DMS79 (cell line): Measurements from ENCODE around the gene PARD6G.
"Not testable (repeated sequence)": the region's sequence is repeated elsewhere in the genome, so short reads cannot be mapped to it uniquely, and the experiment has no call there.

Source experiments
- DNase-seq: peaks from one replicate; lab custom pipeline; 2025; lab: John Stamatoyannopoulos, UW

The PARD6G gene

DNA sequence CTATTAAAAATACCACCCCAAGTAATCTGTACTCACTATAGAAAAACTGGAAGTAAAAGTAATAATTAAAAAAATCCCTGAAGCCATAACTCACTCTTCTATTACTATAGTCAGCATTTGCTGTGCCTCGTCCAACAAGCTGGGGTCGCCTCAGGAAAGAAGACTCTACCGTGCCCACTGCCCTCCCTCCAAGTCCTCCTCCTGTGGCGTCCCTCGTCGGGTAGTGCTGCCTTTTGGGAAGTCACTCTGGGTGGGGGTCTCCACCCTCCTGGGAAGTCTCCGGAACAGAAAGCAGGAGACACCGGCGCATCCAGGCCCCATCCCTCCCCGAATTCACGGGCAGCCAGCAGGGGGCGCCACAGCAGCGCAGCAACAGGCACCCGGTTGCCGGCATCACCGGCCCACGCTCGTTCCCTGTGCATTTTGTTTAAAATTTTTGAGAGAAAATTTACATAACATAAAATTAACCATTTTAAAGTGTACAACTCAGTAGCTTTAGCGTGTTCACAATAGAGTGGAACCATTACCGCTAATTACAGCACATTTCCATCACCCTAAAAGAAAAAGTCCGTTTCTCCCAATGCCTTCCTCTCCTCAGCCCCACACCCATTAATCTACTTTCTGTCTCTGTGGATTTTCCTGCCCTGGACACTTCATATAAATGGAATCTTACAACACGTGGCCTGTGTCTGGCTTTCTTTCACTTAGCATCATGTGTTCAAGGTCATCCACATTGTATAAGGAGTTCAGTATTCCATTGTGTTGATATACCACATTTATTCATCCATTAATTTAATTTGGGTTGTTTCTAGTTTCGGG is 76.1 kb downstream of the PARD6G start:
- no peak for DNase-seq

DNA sequence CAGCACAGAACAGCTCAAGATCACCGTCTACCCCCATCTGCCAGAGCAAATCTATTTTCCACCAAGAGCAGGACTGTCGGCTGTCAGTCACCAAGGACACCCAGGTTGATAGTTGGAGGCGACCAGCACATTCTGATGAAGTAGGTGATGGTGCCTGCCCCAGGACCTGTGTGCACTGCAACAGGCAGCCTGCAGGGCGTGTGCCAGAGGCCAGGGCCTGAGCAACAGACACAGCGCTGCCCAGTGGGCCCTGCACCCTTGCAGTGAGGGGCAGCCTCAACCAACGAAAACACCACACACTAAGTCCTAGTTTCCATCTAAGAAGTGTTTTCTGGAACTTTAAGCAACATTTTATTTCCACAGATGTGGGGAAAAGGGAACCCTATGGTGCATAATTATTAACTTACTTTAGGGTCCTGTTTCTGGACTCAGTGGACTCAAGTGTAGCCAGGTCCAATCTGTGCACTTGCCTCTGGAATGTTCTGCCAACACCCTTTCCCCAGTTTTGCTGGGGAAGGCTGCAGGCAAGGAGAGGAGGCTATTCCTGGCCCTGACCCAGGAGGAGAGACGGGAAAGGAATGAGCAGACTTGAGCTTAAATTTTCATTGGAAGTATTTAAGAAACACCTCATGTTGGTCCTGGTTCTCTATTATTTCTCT is 76.8 kb downstream of the PARD6G start:
- DNase-seq = no peak

DNA sequence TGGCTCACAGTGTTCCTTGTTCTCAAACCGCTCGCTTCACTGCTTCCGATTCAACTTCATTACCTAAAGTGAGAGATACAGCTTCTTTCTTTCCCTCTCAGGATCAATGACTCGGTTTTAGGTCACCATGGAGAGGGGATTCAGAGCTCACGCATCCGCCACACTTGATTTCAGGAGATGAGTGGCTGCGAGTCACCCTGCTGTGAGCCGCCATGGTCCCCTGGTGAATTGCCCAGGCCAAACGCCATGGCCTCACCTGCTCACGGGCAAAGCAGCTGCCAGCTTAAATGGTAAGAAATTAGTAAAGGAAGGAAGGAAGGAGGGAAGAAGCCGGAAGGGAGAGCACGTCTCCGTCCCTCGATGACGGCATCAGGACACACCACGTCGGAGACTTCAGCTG is 77.7 kb downstream of the PARD6G start:
- DNase-seq = peak; percentile 32

DNA sequence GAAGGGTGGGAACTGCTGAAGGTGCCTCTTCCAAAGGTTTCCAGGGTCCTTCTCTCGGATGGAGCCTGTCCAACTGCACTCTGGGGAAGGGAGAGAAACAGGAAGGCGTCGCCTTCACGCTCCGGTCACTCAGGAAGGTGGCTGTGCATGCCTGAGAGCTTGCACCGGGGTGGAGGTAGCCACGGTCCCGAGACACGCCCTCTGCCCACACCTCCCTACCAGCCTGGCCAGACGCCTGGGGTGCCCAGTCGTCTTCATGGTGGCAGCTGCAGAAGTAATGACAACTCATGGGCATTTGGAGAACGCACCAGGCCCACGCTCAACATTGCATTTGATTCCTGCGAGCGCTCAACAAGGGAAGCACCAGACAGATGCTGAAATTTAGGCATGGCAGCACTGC is 78.3 kb downstream of the PARD6G start:
- no peak for DNase-seq

DNA sequence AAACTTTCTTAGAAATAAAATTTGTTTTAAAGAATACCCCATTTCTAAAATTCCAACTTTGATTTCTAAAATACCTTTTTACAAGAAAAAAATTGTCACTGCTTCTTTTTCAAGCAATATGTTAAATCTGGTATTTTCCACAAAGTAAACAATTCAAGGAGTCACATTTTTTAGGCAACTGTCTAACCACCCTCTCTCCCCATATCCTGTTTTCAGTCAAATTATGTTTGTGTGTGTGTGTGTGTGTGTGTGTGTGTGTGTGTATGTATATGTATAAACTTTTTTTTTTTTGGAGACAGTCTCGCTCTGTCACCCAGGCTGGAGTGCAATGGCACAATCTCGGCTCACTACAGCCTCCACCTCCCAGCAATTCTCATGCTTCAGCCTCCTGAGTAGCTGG is 79.0 kb downstream of the PARD6G start:
- DNase-seq = no peak

DNA sequence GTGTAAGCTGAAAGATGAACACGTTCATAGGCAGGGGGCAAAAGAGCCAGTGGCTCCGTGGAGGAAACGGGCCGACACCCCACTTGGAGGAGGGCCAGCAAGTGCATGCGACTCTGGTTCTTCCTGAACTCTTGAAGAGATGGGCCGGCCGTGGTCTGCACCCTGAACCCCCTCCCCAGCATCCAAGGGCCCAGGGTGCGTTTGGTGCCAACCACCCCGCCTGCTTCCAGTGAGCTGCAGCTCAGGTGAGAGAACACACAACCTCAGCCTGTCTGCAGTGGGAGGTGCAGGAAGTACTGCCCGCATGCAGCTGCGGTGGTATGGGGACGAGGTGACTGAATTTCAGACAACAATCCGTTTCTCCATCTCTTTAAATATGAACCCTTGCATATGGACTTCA is 79.4 kb downstream of the PARD6G start:
- no peak for DNase-seq

DNA sequence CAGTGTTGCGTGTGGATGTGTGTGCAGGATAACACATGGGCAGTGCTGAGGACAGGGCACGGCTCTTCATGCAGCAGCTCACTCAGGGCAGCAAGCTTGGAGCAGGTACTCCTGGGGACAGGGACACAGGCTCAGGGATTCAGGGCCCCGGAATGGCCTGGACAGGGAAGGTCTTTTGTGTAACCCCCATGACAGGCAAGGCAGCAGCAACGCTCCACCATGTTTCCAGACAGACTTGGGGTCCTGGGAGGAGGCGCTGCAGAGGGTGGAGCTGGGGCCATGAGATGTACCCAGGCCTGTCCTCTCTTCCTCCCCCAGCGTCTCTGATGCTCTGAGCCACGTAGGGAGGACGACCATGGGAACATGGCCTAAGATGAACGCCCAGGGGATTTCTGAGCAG is 80.0 kb downstream of the PARD6G start:
- no peak for DNase-seq

DNA sequence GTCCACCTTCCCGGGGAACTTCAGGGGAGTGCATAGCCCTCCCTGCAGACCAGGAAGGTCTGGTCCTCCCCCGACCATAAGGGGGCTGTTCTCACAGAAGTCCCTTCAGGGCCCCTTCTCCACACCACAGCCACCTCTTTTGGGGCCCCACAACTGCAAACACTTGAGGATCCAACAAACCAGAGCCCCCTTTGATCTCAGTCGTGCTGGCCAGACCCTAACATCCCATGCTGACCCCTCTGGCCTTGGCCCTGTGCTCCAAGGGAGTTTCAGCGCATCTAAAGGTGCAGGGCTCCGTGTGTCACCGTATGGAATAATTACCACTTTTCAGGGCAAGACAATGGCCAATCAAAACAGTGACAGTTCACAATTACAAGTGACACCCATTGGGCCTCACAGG is 80.6 kb downstream of the PARD6G start:
- no peak for DNase-seq

DNA sequence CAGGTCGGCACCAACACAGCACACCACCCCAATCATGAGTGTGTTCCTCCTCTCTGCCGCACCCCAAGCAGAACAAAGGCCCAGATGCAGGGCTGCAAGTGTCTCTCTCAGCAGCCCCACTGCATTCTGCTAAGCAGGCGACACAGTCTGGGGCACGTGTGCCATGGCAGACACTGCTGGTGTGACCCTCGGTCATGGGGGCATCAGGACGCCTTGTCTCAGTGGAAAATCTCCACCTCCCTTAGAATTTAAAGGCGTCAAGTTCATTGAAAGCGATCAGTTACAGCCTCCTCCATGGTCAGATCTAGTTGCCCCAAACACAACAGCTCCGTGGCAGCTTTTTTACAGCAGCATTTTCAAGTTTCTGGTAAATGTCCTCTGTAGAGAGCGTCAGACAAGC is 81.1 kb downstream of the PARD6G start:
- DNase-seq = no peak

DNA sequence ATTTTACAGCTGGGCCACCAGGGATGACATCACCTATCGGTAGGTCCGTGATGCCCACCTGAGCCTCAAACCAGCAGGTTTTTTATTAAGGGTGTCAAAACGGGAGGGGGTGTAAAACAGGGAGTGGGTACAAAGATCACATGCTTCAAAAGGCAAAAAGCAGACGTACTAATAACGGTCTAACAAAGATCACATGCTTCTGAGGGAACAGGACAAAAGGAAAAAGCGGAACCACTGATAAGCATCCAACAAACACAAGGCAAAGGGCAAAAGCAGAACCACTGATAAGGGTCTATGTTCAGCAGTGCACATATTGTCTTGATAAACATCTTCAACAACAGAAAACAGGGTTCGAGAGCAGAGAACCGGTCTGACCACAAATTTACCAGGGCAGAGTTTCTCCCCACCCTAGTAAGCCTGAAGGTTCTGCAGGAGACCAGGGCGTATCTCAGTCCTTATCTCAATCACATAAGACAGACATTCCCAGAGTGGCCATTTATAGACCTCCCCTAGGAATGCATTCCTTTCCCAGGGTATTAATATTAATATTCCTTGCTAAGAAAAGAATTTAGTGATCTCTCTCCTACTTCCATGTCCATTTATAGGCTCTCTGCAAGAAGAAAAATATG is 82.5 kb downstream of the PARD6G start:
- DNase-seq = not testable (repeated sequence)

DNA sequence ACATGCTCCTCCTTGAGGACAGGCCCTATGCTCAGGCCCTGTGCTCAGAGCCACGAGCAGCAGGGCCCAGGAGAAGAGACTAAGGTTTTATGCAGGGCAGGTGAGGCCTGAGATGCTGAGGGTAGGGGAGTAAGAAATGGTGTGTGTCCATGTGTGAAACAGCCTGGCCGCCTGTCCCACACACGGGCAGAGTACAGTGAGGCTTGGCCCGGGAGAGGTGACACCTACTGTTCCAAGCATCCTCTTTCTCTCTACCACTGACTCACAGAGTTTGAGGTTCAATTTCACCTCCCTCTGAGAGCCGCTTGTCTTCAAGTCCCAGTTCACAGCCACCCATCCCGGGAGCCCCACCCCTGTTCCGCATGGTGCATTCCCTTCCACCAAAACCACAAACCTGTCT is 84.1 kb downstream of the PARD6G start:
- DNase-seq = no peak

DNA sequence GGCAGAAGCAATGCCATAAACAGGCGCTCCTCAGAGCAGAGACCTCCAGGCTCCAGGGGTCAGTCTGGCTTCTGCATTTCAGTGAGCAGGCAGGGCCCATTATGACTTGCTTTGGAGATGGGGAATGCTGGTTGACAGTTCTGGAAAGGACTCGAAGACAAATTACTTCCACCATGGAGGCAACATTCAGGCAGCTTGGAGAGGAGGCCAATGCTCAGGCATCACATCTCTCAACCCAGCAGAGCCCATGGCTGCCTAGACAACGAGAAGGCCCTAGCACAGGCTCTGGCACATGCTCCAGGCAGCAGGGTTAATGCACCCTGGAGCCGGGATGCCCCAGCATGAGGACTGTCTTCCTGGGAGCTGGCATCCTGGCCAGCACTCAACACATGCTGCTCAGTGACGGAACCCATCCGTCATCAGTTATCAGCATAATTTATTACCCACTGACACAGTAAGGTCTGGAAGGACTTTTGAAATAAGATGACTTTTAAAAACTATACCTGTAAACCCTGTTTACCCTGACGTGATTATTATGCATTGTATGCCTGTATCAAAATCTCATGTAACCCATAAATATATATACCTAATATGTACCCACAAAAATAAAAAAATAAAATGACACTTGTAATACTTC is 85.4 kb downstream of the PARD6G start:
- no peak for DNase-seq

DNA sequence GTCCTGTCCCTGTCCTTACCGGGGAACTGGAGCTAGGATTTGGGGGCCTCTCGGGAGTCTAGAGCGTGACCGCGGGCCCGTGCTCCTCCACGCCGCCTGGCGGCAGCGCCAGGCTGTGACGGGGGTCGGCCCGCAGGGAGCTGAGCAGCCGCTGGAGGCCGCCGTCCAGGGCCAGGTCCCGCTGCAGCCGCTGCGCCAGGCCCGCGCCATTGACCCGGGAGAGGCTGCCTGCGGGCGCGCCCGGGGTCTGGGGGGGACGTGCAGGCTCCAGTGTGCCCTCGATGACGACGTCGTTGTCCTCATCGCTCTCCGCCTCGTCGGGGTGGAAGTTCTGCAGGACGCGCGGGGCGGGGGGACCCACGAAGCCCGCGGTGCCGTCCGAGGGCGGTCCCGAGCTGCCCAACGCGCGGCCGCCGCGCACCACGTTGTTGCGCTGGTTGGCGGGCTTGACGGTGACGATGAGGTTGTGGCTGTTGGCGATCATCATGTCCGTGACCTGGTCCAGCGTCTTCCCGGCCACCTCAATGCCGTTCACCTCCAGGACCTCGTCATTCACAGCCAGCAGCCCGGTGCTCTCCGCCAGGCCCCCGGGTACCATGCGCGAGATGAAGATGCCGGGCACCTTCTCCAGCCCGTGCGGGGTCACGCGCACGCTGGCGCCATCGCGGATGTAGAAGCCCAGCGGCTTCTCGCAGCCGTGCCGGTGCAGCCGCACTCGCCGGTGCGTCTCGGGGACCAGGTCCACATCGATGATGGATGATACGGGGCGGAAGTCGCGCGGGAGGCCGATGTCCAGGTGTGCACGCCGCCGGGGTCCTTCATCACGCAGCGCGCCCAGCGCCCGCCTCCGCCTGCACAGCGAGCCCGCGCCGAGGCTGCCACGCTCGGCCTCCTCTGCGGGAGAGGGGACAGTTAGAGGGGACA is 87.3 kb downstream of the PARD6G start:
- DNase-seq = no peak

DNA sequence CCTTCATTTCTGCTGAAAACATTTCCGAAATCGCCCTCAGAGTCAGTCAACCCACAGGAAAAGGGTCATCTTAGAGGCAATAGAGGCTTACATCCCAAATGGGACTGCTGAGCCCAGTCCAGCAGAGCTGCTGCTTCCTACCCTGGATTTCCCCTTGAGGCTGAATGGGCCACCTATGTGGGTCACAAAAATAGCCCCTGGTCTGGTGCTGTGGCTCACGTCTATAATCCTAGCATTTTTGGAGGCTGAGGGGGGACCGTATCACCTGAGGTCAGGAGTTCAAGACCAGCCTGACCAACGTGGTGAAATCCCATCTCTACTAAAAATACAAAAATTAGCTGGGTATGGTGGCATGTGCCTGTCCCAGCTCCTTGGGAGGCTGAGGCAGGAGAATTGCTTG is 88.9 kb downstream of the PARD6G start:
- no peak for DNase-seq

DNA sequence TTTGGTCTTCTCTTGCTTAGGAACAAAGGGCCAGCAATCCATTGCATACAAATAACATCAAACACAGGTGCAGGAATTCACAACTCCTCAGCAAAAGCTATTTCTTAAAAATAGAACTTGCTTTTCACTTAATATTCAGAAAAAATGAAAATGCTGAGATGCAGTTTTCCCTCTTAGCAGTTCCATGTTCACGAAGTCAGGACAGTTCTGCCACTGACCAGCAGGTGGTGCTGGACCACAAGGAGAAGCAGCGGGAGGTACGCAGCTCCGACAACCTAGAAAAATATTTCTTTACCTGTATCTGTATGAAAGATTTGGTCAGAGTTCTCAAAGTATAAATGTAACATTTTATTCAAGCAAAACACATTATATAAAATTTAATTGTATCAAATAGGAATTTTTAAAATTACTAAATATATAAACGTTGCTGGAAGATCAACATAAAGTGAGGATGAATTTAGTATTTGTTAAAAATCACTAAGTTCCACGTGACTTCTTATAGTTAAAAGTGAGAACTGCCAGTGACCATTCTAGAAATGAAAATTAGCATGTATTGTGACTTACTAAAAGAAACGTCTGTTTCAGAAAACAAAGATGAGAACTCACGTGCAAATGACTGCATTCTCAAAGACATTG is 89.5 kb downstream of the PARD6G start:
- DNase-seq = peak; percentile 18

DNA sequence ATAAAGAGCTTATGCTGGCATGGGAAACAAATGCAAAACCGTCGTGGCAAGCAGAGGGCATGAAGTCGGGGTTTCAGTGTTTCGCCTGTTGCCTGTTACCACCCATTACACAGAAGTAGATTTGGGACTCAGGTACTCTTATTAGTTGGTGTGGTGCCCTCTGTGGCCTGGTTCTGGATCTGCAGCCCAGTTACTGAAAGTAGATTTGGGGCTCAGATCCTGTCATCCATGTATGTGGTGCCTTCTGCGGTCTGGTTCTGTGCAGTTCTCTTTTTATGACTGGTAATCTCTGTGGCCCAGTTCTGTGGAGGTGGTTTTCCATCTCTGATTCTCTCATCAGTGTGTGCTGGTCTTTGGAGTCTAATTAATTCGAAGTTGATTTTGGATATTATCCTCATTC is 93.0 kb downstream of the PARD6G start:
- no peak for DNase-seq

DNA sequence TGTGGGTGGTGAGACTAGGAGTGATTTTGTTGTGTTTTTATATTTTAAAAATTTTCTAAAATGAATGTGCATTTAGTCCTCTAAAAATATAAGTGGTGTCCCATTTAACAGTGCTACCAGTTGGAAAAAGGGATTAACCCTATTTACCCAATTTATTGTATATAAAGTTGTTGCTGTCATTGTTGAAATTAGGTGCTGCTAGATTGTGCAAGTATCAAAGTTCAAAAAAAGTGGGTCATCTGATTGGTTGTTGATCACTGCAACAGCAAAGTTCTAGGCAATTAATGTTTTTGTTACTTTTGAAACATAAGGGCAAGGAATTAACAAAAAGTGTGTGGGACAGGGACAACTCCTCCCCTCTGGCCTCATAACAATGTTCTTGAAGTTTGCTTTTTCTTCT is 97.6 kb downstream of the PARD6G start:
- DNase-seq = no peak

DNA sequence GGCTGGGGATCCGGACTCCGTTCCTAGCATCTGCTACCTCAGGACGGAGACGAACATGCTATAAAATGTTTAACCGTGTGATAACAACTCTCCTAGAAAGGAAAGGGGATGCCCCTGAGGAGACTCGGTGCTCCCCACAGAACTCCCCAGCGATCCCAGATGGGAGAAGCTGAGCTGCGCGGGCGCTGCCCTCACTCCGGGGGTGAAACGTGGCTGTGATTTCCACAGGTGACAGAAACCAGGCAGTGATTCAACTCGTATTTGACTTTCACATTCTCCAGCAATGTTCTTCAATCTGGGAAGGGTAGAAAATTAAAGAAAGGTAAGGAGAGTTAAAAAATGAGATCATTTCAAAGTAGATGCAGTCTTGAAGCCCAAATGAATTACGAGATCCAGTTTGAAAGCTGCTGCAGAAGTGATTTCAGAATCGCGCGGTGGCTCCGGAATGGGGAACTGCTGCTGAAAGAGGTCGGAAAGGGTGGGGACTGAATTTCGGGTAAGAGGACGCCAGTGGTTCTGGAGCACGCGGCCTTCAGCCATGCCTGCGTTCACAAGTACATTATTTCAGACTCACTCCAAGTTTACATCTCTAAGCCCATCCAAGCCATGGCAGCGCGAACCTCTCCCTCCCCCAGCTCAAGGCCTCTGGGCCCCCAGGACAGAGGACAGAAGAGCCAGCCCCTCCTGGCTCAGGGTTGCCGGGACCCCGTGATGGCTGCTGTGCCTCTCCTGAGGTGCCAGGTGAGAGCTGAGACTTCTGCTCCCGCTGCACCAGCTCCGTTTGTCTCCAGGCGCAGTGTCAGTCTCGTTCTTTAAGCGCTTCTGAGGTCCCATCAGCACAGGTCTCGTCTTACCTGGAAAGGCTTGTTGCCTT is 98.8 kb downstream of the PARD6G start:
- no peak for DNase-seq

DNA sequence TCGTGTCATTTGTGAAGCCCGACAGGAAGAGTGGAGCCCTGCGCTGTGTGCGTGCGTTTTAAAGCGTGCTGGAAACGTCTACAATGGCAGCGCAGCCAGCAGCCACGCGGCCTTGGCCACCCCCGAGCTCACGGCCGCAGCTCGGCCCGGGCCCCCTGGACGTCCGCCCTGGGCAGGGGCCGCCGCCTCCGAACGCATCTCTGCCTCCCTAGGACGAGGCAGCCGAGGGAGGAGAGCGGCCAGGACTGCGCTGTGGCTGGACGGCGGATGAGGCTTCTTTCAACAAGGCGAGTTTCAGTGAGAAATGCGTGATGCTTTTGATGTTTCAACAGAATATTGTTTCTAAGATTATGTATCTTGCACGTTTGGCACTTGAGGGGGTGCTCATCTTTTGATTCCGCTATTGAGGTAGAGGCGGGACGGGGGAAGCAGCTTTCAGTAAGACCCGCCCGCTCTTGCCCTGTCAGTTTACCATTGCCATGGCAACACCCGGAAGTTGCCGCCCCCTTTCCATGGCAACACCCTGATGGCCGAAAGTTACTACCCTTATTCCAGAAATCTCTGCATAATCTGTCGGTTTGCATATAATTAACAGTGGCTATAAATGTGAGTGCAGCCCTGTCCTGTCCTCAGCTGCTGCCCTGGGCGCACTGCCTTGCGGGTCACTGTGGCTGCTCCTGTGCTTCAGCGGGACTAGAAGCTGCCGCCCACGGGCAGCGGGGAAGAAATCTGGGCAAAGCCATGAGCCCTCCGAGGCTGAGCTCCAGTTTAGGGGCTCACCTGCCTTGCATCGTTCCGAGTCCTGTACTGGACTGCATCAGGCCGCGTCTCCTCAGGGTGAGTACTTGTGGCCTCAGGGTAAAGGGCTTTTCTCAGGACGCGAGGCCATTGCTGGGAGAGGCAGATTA is 99.6 kb downstream of the PARD6G start:
- peak; percentile 26 for DNase-seq
